ENCODE results near the gene DAAM1. TPM values are rescaled to one million over a fixed set of nuclear protein-coding genes. Genes with fewer than 3 reads are reported as not detected.
A peak's percentile ranks its signal among the peaks of the same experiment; 100 is the strongest.

The DAAM1 gene
- total and polyA plus RNA-seq, 2 donors (not counting 1 experiment from before 2014, with no cell fraction given): 11.2 to 34.3 TPM

DNA sequence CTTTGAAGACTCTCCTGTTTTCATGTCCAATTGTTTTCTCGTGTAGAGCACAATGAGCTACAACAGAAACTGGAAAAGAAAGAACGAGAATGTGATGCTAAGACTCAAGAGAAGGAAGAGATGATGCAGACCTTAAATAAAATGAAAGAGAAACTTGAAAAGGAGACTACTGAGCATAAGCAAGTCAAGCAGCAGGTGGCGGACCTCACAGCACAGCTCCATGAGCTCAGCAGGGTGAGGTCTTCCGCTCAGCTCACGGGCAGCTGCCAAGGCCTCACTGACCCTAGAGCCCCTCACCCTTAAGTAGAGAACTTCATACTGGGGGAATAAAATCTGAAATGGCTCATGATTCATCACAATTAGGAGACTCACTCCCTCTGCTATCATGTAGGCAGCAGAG lies 142.0 kb downstream of the DAAM1 start:
- Histone ChIP-seq H3K9me3 (ENCODE audit: control extremely low read depth in 1 of 3, control insufficient read depth in 2 of 3, insufficient read depth in 1 of 3, low read length in 2 of 3) (no peaks in the 10 kb centered on the region), H3K4me1 (ENCODE audit: control insufficient read depth in 2 of 2, insufficient read depth in 2 of 2, low read length in 2 of 2) (no peaks in the 10 kb centered on the region), H3K4me2 (replicated peaks; ENCODE audit: low read depth, low read length, poor library complexity, severe bottlenecking) (peak overlapping the region; percentile 36), H3K36me3 (replicated peaks in 1 of 2; ENCODE audit: control extremely low read depth in 1 of 2, control insufficient read depth in 1 of 2, extremely low read depth in 1 of 2, insufficient read depth in 2 of 2, low read length in 1 of 2) (peaks cover 7 to 19% of the 10 kb centered on the region in 2 experiments), H3K4me3 (ENCODE audit: control extremely low read depth in 1 of 5, extremely low read depth in 1 of 5, insufficient read depth in 1 of 5, low read depth in 2 of 5, low read length in 4 of 5) (peak overlapping the region in 1 of 5 experiments; percentile 26), H3K79me2 (ENCODE audit: control insufficient read depth, insufficient read depth, low read length) (no peaks in the 10 kb centered on the region), H3K9ac (ENCODE audit: low read length) (no peak overlapping the region), H4K20me1 (ENCODE audit: control insufficient read depth, insufficient read depth, low read length, poor library complexity, severe bottlenecking) (no peaks in the 10 kb centered on the region), H2AFZ (ENCODE audit: insufficient read depth, low read depth, low read length, poor library complexity, severe bottlenecking) (peak overlapping the region; percentile 23), H3K27ac (ENCODE audit: low read length in 2 of 2) (peak overlapping the region in 1 of 2 donors; percentile 42), H3K27me3 (replicated peaks in 1 of 4; ENCODE audit: control extremely low read depth in 1 of 4, control insufficient read depth in 3 of 4, insufficient read depth in 4 of 4, low read length in 3 of 4) (no peaks in the 10 kb centered on the region)
- ChIA-PET POLR2A (no interaction called here), CTCF (interaction anchor here (1.3 to 3.2 kb wide), 3 partner anchors 14 to 113 kb away, joined by 4 to 10 read pairs (median 4); no protein-coding TSS in a partner anchor)
- WGBS (ENCODE audit: insufficient coverage): 95% methylated on average over 4 of the region's 5 CpGs
- DNase-seq: peak; percentile 29
- intact Hi-C loops (cut with micrococcal nuclease): no loop called here
- no peak for TF ChIP-seq EZH2 (IDR thresholded peaks at IDR 0.05; ENCODE audit: borderline replicate concordance, insufficient read depth, low read depth, low read length, poor library complexity, severe bottlenecking)
- TF ChIP-seq, protein P1, sequence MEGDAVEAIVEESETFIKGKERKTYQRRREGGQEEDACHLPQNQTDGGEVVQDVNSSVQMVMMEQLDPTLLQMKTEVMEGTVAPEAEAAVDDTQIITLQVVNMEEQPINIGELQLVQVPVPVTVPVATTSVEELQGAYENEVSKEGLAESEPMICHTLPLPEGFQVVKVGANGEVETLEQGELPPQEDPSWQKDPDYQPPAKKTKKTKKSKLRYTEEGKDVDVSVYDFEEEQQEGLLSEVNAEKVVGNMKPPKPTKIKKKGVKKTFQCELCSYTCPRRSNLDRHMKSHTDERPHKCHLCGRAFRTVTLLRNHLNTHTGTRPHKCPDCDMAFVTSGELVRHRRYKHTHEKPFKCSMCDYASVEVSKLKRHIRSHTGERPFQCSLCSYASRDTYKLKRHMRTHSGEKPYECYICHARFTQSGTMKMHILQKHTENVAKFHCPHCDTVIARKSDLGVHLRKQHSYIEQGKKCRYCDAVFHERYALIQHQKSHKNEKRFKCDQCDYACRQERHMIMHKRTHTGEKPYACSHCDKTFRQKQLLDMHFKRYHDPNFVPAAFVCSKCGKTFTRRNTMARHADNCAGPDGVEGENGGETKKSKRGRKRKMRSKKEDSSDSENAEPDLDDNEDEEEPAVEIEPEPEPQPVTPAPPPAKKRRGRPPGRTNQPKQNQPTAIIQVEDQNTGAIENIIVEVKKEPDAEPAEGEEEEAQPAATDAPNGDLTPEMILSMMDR (IDR thresholded peaks at IDR 0.05): no peak
- Mint-ChIP-seq H3K4me3 (no peak overlapping the region), H3K9me3 (ENCODE audit: insufficient read depth) (no peaks in the 10 kb centered on the region), H3K27ac (peak overlapping the region; percentile 82), H3K4me1 (peaks cover 2% of the 10 kb centered on the region), H3K27me3 (no peaks in the 10 kb centered on the region)
- peak; percentile 51 for ATAC-seq (ENCODE audit: low read depth)

- peaks cover 2% of the 10 kb centered on the region for H3K4me1 Mint-ChIP-seq
- CTCF ChIA-PET: interaction anchor here (1.0 to 3.2 kb wide), 2 partner anchors 113 to 206 kb away, joined by 3 to 10 read pairs; no protein-coding TSS in a partner anchor
- no peak for ATAC-seq (ENCODE audit: low read depth)
These were observed 142.8 kb downstream of the DAAM1 start for GRCh38 chr14:59331217-59331616.

More at GRCh38 chr14:59331217-59331616, 142.8 kb downstream of the DAAM1 start:
- Mint-ChIP-seq H3K27me3 (no peaks in the 10 kb centered on the region), H3K9me3 (ENCODE audit: insufficient read depth) (no peaks in the 10 kb centered on the region), H3K27ac (no peak overlapping the region), H3K4me3 (no peak overlapping the region)
- Histone ChIP-seq H3K79me2 (ENCODE audit: control insufficient read depth, insufficient read depth, low read length) (no peaks in the 10 kb centered on the region), H3K9me3 (ENCODE audit: control extremely low read depth in 1 of 3, control insufficient read depth in 2 of 3, insufficient read depth in 1 of 3, low read length in 2 of 3) (no peaks in the 10 kb centered on the region), H3K4me2 (replicated peaks; ENCODE audit: low read depth, low read length, poor library complexity, severe bottlenecking) (no peak overlapping the region), H4K20me1 (ENCODE audit: control insufficient read depth, insufficient read depth, low read length, poor library complexity, severe bottlenecking) (no peaks in the 10 kb centered on the region), H3K4me1 (ENCODE audit: control insufficient read depth in 2 of 2, insufficient read depth in 2 of 2, low read length in 2 of 2) (no peaks in the 10 kb centered on the region), H2AFZ (ENCODE audit: insufficient read depth, low read depth, low read length, poor library complexity, severe bottlenecking) (no peak overlapping the region), H3K27me3 (replicated peaks in 1 of 4; ENCODE audit: control extremely low read depth in 1 of 4, control insufficient read depth in 3 of 4, insufficient read depth in 4 of 4, low read length in 3 of 4) (no peaks in the 10 kb centered on the region), H3K27ac (ENCODE audit: low read length in 2 of 2) (no peak overlapping the region), H3K36me3 (replicated peaks in 1 of 2; ENCODE audit: control extremely low read depth in 1 of 2, control insufficient read depth in 1 of 2, extremely low read depth in 1 of 2, insufficient read depth in 2 of 2, low read length in 1 of 2) (peaks cover 5 to 12% of the 10 kb centered on the region in 2 experiments), H3K4me3 (ENCODE audit: control extremely low read depth in 1 of 5, extremely low read depth in 1 of 5, insufficient read depth in 1 of 5, low read depth in 2 of 5, low read length in 4 of 5) (no peak overlapping the region), H3K9ac (ENCODE audit: low read length) (no peak overlapping the region)
- no peak for DNase-seq
- intact Hi-C loops (cut with micrococcal nuclease): no loop called here
- 100% methylated on average over 2 of the region's 3 CpGs for WGBS (ENCODE audit: insufficient coverage)
- TF ChIP-seq, protein P1 (IDR thresholded peaks at IDR 0.05): no peak
- TF ChIP-seq EZH2 (IDR thresholded peaks at IDR 0.05; ENCODE audit: borderline replicate concordance, insufficient read depth, low read depth, low read length, poor library complexity, severe bottlenecking): no peak
- POLR2A ChIA-PET: no interaction called here
